Measurements from ENCODE around the gene CDC42. TPM values are rescaled to one million over a fixed set of nuclear protein-coding genes. Genes with fewer than 3 reads are reported as not detected.

The CDC42 gene
- total RNA-seq, 1 experiment from 2014 or later, result 217 TPM

GRCh38 chr1:22025368-22026155 is 26.9 kb upstream of the CDC42 start (continued):
- TF ChIP-seq ATF3 (IDR thresholded peaks at IDR 0.05), result no peak
- TF ChIP-seq TCF7L2 (IDR thresholded peaks at IDR 0.05; ENCODE audit: borderline replicate concordance, extremely low read depth, insufficient read depth, insufficient read length), result peak; percentile 89
- peak; percentile 77 for TF ChIP-seq YY1 (IDR thresholded peaks at IDR 0.05; ENCODE audit: extremely low read depth, insufficient replicate concordance, low read depth, low read length)
- TF ChIP-seq MAX (IDR thresholded peaks at IDR 0.05), result peak; percentile 62; the same call in 1 of the 2 replicates
- peak; percentile 73 for TF ChIP-seq JUND (IDR thresholded peaks at IDR 0.05)
- no peak; the same call in 1 of the 2 replicates for TF ChIP-seq ELF1 (IDR thresholded peaks at IDR 0.05; ENCODE audit: borderline replicate concordance, low read depth)
- no peak for TF ChIP-seq EZH2phosphoT487 (IDR thresholded peaks at IDR 0.05; ENCODE audit: borderline replicate concordance)
- no peak for TF ChIP-seq ZNF274 (IDR thresholded peaks at IDR 0.05; ENCODE audit: low read depth, low read length)
- TF ChIP-seq, protein P1, sequence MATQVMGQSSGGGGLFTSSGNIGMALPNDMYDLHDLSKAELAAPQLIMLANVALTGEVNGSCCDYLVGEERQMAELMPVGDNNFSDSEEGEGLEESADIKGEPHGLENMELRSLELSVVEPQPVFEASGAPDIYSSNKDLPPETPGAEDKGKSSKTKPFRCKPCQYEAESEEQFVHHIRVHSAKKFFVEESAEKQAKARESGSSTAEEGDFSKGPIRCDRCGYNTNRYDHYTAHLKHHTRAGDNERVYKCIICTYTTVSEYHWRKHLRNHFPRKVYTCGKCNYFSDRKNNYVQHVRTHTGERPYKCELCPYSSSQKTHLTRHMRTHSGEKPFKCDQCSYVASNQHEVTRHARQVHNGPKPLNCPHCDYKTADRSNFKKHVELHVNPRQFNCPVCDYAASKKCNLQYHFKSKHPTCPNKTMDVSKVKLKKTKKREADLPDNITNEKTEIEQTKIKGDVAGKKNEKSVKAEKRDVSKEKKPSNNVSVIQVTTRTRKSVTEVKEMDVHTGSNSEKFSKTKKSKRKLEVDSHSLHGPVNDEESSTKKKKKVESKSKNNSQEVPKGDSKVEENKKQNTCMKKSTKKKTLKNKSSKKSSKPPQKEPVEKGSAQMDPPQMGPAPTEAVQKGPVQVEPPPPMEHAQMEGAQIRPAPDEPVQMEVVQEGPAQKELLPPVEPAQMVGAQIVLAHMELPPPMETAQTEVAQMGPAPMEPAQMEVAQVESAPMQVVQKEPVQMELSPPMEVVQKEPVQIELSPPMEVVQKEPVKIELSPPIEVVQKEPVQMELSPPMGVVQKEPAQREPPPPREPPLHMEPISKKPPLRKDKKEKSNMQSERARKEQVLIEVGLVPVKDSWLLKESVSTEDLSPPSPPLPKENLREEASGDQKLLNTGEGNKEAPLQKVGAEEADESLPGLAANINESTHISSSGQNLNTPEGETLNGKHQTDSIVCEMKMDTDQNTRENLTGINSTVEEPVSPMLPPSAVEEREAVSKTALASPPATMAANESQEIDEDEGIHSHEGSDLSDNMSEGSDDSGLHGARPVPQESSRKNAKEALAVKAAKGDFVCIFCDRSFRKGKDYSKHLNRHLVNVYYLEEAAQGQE (IDR thresholded peaks at IDR 0.05; ENCODE audit: low read depth), result no peak
- peak; percentile 88 for TF ChIP-seq POLR2AphosphoS5 (IDR thresholded peaks at IDR 0.05; ENCODE audit: low read depth, low read length)
- TF ChIP-seq POLR2A (IDR thresholded peaks at IDR 0.05; ENCODE audit: borderline replicate concordance, extremely low read depth, insufficient read depth, insufficient read length), result peak; percentile 83
- no peak; the same call in 1 of the 2 replicates for TF ChIP-seq CBX3 (IDR thresholded peaks at IDR 0.05; ENCODE audit: low read depth)
- no peak for TF ChIP-seq EZH2 (IDR thresholded peaks at IDR 0.05)
- peak; percentile 84 for TF ChIP-seq ZFX (IDR thresholded peaks at IDR 0.05)
